GM18526 (cell line): ENCODE data around the gene CEMIP.

ENCODE experiments used
- POLR2A ChIP-seq: IDR thresholded peaks from 3 replicates; pipeline ENCODE4 v1.6.1; 2011; ENCODE audit not compliant: insufficient read length; ENCODE audit errors: extremely low read depth

Gene CEMIP

GRCh38 chr15:80774486-80774885, 4.7 kb upstream of the CEMIP start:
- no peak for TF ChIP-seq POLR2A

DNA sequence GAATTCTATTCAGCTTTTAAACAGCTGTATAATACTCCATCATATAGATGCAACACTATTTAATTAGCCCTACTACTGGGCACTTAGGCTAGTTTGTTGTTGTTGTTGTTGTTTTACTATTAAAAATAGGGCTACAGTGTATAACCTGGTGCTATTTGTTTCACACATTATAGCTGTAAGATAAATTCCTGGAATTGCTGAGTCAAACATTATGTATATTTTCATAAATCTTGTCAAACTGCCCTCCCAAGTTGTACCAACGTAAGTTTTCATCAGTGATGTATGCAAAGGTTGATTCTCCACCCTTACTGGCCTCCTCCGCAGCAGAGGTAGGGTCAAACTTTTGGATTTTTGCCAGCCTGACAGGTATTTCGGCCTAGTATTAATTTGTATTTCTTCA, 3.8 kb upstream of the CEMIP start:
- TF ChIP-seq POLR2A = no peak

- TF ChIP-seq POLR2A = no peak
Measured at GRCh38 chr15:80776420-80777045, 2.6 kb upstream of the CEMIP start.

DNA sequence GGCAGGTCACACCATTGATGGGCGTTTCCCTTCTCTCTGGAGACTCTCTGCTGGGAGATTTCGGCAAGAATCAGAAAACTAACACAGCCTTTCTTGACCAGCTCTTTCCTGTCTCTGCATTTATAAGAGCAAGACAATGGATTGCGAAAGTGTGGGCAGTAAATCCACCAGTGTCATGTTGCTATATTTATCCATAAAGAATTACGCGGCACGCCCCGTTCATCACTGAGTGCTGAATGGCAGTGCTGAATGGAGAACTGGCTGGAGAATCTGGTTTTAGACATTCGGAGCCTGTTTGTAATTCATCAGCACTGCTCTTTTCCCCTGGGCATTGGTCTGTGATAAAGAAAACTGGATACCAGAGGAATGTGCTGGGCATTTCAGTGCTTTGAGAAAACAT, 2.0 kb upstream of the CEMIP start:
- no peak for TF ChIP-seq POLR2A

GRCh38 chr15:80777826-80778620, 1.1 kb upstream of the CEMIP start:
- no peak for TF ChIP-seq POLR2A

- no peak for TF ChIP-seq POLR2A
Measured at GRCh38 chr15:80778621-80778963, 578 bp upstream of the CEMIP start.

DNA sequence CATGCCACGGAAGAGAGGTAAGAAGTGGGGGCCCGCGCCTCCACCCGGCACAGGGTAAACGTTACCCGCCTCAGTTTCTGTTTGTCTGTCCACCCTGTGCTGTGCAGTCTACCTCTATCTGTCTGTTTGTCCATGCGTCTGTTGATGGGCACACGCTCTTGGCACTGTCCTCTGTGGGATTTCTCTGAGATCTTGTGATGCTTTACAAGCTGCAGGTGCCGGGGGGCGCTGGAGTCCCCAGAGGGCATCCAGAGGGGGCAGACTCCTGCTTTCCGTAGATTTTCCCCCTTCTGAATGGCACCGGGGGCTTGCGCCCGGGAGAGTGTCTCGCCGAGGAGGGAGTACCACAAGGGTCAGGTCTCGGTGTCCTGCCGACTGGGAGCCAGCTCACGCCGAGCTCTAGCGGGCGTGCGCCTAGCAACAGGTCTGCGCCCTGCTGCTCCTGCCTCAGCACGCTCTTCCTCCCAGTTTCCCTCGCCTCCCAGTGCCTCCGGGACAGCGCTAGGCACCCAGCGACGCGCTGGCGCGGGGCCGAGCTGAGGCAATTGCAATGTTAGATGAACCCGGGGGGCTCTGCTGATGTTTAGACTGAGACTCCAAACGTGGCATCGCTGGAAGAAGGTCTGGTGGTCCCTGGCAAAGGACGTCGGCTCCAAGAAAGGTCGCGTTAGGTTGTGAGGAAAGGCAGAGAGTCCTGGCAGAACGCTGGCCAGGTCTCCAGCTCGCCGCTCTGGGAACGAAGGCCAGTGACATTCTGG, 667 bp downstream of the CEMIP start:
- TF ChIP-seq POLR2A = no peak

DNA sequence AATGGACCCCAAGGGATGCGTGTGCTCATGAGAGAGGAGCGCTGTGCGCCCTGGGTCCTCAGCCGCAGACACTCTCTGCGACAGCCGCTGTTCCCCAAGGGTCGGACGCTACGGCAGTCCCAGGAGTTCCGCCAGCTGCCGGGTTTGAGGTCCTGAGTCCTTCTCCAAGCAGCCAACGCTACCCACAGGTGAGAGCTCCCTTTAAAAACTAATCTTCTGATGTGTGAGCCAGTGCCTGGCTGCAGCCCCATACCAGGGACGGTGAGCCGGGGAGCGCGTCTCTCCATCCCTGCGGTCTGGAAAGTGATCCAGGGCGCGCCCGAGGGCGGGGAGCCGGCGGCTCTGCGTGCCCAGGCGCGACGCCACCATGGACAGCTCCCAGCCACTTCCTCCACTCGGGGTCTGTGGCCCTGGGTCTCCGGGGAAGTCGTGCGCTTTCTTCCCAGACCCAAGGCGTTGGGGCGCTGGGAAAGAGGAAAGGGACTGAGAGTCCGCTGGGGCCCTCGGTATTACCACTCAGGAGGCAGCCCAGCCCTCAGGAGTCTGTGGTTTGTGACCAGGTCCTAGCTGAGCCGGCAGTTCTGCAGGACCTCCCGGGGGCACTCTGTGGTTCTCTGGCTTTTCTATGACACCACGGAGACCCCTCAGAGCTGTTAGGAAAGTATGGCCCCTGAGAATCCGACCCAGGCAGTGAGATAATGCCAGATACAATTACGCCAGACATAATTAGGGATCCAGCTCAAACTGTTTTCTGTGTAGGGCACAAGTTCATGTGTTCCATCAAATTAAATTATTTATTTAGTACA, 1.4 kb downstream of the CEMIP start:
- TF ChIP-seq POLR2A = no peak

GRCh38 chr15:80783260-80783659, 4.1 kb downstream of the CEMIP start:
- no peak for TF ChIP-seq POLR2A

- no peak for TF ChIP-seq POLR2A
Measured at GRCh38 chr15:80785335-80785734, 6.2 kb downstream of the CEMIP start.

GRCh38 chr15:80785811-80786354, 6.7 kb downstream of the CEMIP start:
- TF ChIP-seq POLR2A = no peak

DNA sequence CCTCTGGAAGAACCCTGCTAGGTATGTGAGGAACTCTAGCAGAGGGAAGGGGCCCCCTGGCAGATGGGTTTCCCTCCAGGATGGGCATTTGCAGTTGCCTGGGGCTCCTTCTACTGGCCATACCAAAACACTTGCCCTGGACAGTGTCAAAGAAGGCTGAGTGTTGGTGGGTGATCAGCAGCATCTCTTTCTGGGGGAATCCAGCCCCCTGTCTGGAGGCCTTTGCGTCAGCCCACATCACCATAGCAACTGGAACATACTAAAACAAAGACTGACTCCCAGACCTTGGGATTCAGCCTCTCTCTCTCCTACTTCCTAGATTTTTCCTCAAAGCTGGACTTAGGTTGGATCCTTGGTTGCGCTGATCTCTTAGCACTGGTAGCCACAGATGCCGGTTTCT, 8.1 kb downstream of the CEMIP start:
- TF ChIP-seq POLR2A = no peak

GRCh38 chr15:80788536-80788935, 9.4 kb downstream of the CEMIP start:
- no peak for TF ChIP-seq POLR2A

DNA sequence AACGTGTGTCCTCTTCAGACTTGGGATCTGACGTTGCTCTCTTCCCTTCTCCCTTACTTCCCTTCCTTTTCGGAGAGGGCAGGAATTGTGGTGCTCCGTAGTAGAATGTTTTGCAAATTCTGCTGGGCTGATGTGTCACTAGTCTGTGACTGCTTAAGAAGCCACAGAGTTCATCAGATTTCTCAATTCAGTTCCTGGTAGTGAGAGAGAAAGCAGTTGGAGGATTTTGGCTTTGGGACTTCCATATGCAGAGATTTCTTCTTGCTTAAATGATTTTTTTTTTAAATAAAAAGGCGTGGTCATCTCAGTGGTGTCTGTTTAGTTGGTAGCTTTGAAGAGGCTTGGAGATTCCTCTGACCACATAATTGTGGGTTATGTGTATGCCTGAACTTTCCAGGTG, 10.1 kb downstream of the CEMIP start:
- no peak for TF ChIP-seq POLR2A

- no peak for TF ChIP-seq POLR2A
Measured at GRCh38 chr15:80789796-80790195, 10.6 kb downstream of the CEMIP start.
